ENCODE results near the gene SCT.

The SCT gene

GRCh38 chr11:584287-584686 is 42.7 kb downstream of the SCT start:
- DNase-seq (ENCODE audit: low read depth) = no peak

- DNase-seq (ENCODE audit: low read depth) = no peak
Measured at GRCh38 chr11:581752-582151, 45.2 kb downstream of the SCT start.

- no peak for DNase-seq (ENCODE audit: low read depth)
Measured at GRCh38 chr11:581342-581741, 45.6 kb downstream of the SCT start.

GRCh38 chr11:579830-580601 is 47.0 kb downstream of the SCT start:
- no peak for DNase-seq (ENCODE audit: low read depth)

- no peak for DNase-seq (ENCODE audit: low read depth)
Measured at GRCh38 chr11:578276-579035, 48.5 kb downstream of the SCT start.

- no peak for DNase-seq (ENCODE audit: low read depth)
Measured at GRCh38 chr11:577611-577894, 49.4 kb downstream of the SCT start.

GRCh38 chr11:576811-577610 is 50.0 kb downstream of the SCT start:
- DNase-seq (ENCODE audit: low read depth) = no peak

Measured in stimulated activated CD4-positive, alpha-beta T cell treated with anti-CD3 and anti-CD28 coated beads, Interleukin-2, amount 100 ng/mL, for 4 hours (primary cell).